ENCODE measurements around the gene UPK3B. TPM values are rescaled to one million over a fixed set of nuclear protein-coding genes. Genes with fewer than 3 reads are reported as not detected.

The UPK3B gene
- total and polyA plus RNA-seq, 10 of the 15 experiments (the other 5 are each of a cell fraction or from before 2014, with no cell fraction given): 0.16 to 0.72 (median 0.27) TPM; not detected in 5

DNA sequence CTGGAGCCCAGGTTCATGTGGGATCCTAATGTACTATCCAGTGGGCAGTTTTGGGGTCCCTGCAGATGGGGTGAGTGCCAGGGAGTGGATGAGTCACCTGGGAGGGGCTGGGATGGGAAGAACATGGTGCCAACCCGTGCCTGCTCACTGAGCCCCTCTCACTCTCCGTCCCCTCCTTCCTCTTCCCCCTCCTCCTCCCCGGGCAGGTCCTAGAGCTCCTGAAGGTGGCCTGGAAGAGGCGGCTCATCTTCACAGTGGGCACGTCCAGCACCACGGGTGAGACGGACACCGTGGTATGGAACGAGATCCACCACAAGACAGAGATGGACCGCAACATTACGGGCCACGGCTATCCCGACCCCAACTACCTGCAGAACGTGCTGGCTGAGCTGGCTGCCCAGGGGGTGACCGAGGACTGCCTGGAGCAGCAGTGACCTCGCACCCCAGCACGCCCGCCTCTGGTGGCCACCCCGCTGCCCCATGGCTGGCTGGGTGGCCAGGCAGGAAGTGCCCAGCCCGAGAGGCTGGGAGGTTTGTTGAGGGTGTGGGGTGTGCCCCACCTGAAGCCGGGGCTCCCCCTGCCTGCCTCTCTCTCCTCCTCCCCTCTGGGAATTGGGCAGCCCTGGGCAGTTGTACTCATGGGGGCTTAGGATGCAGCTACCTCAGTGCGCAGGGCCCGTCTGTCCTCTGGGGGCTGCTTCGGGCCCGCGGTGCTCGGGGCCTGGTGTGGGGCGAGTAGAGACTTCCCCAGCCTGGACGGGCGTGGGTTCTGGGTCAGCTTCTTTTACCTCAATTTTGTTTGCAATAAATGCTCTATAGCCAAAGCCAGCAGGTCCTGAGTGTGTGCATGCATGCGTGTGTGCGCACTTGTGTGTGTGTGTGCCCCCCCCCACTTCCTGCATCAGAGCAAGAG lies 4.9 kb upstream of the UPK3B start:
- RAD21 ChIA-PET (ENCODE audit: unreplicated experiment): no interaction called here
- Histone ChIP-seq H3K27me3 (replicated peaks in 1 of 2; ENCODE audit: control insufficient read depth in 2 of 2, insufficient read depth in 2 of 2, low read length in 1 of 2) (no peaks in the 10 kb centered on the region), H3K9ac (ENCODE audit: control insufficient read depth, insufficient read depth, low read length) (no peak overlapping the region), H2AFZ (ENCODE audit: control insufficient read depth, low read depth, low read length) (no peak overlapping the region), H3K36me3 (ENCODE audit: control insufficient read depth in 2 of 2, insufficient read depth in 2 of 2, low read length in 1 of 2) (peaks cover 0 to 7% of the 10 kb centered on the region in 2 experiments; a peak in 2 of 4 replicates), H3K79me2 (ENCODE audit: control insufficient read depth, insufficient read depth, low read length) (no peaks in the 10 kb centered on the region), H3K4me1 (ENCODE audit: control insufficient read depth, insufficient read depth, low read length) (no peaks in the 10 kb centered on the region), H4K20me1 (ENCODE audit: control insufficient read depth, insufficient read depth) (no peaks in the 10 kb centered on the region), H3K4me2 (ENCODE audit: control insufficient read depth, insufficient read depth) (no peak overlapping the region), H3K9me3 (replicated peaks; ENCODE audit: control insufficient read depth, insufficient read depth, low read length) (no peaks in the 10 kb centered on the region), H3K4me3 (no peak overlapping the region), H3K27ac (ENCODE audit: control insufficient read depth, insufficient read depth) (no peak overlapping the region)
- intact Hi-C loops (cut with micrococcal nuclease; ENCODE audit: unreplicated experiment): no loop called here
- in situ Hi-C loops (cut with MboI): loop anchor here (25.0 kb wide), 1 partner anchor 507 kb away; no protein-coding TSS in a partner anchor
- DNase-seq (ENCODE audit: low read depth, low spot score) (no peak), FAIRE-seq (no peak), ATAC-seq (no peak)
- SMC1A ChIA-PET (ENCODE audit: uncharacterized antibody, unreplicated experiment): no interaction called here
- POLR2A ChIA-PET: no interaction called here
- CTCF ChIA-PET: no interaction called here
- 88% methylated on average over 29 of the region's 32 CpGs for WGBS (ENCODE audit: insufficient coverage, insufficient replicate concordance, low lambda C conversion rate, missing lambda C conversion rate)
- BruUV-seq (replicated peaks): no TSS peak
- TF ChIP-seq, protein P1, sequence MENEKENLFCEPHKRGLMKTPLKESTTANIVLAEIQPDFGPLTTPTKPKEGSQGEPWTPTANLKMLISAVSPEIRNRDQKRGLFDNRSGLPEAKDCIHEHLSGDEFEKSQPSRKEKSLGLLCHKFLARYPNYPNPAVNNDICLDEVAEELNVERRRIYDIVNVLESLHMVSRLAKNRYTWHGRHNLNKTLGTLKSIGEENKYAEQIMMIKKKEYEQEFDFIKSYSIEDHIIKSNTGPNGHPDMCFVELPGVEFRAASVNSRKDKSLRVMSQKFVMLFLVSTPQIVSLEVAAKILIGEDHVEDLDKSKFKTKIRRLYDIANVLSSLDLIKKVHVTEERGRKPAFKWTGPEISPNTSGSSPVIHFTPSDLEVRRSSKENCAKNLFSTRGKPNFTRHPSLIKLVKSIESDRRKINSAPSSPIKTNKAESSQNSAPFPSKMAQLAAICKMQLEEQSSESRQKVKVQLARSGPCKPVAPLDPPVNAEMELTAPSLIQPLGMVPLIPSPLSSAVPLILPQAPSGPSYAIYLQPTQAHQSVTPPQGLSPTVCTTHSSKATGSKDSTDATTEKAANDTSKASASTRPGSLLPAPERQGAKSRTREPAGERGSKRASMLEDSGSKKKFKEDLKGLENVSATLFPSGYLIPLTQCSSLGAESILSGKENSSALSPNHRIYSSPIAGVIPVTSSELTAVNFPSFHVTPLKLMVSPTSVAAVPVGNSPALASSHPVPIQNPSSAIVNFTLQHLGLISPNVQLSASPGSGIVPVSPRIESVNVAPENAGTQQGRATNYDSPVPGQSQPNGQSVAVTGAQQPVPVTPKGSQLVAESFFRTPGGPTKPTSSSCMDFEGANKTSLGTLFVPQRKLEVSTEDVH (IDR thresholded peaks at IDR 0.05; ENCODE audit: low read depth, partially characterized antibody): no peak
- TF ChIP-seq JUNB (IDR thresholded peaks at IDR 0.05) (no peak), TBL1XR1 (IDR thresholded peaks at IDR 0.05; ENCODE audit: low read depth, low read length) (no peak), SMAD5 (IDR thresholded peaks at IDR 0.05; ENCODE audit: low read depth) (no peak), NRF1 (conservative IDR thresholded peaks at IDR 0.05; ENCODE audit: low read depth, low read length) (no peak), RAD51 (IDR thresholded peaks at IDR 0.05) (no peak), ZNF24 (IDR thresholded peaks at IDR 0.05) (no peak), NFYB (IDR thresholded peaks at IDR 0.05; ENCODE audit: insufficient read depth, low read depth, low read length) (no peak), FOXK2 (IDR thresholded peaks at IDR 0.05) (no peak), KAT2A (conservative IDR thresholded peaks at IDR 0.05; ENCODE audit: control insufficient read depth, low read depth, low read length) (no peak), RBBP5 (conservative IDR thresholded peaks at IDR 0.05) (no peak), MXI1 (IDR thresholded peaks at IDR 0.05; ENCODE audit: low read depth, low read length) (no peak)
- TF ChIP-seq, protein P2, sequence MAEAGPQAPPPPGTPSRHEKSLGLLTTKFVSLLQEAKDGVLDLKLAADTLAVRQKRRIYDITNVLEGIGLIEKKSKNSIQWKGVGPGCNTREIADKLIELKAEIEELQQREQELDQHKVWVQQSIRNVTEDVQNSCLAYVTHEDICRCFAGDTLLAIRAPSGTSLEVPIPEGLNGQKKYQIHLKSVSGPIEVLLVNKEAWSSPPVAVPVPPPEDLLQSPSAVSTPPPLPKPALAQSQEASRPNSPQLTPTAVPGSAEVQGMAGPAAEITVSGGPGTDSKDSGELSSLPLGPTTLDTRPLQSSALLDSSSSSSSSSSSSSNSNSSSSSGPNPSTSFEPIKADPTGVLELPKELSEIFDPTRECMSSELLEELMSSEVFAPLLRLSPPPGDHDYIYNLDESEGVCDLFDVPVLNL (IDR thresholded peaks at IDR 0.05; ENCODE audit: low read depth, low read length): no peak
- TF ChIP-seq, protein P3, sequence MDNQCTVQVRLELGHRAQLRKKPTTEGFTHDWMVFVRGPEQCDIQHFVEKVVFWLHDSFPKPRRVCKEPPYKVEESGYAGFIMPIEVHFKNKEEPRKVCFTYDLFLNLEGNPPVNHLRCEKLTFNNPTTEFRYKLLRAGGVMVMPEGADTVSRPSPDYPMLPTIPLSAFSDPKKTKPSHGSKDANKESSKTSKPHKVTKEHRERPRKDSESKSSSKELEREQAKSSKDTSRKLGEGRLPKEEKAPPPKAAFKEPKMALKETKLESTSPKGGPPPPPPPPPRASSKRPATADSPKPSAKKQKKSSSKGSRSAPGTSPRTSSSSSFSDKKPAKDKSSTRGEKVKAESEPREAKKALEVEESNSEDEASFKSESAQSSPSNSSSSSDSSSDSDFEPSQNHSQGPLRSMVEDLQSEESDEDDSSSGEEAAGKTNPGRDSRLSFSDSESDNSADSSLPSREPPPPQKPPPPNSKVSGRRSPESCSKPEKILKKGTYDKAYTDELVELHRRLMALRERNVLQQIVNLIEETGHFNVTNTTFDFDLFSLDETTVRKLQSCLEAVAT (IDR thresholded peaks at IDR 0.05): no peak
- TF ChIP-seq, protein P4, sequence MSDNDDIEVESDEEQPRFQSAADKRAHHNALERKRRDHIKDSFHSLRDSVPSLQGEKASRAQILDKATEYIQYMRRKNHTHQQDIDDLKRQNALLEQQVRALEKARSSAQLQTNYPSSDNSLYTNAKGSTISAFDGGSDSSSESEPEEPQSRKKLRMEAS (IDR thresholded peaks at IDR 0.05; ENCODE audit: low read depth, low read length): no peak
- TF ChIP-seq, protein P5, sequence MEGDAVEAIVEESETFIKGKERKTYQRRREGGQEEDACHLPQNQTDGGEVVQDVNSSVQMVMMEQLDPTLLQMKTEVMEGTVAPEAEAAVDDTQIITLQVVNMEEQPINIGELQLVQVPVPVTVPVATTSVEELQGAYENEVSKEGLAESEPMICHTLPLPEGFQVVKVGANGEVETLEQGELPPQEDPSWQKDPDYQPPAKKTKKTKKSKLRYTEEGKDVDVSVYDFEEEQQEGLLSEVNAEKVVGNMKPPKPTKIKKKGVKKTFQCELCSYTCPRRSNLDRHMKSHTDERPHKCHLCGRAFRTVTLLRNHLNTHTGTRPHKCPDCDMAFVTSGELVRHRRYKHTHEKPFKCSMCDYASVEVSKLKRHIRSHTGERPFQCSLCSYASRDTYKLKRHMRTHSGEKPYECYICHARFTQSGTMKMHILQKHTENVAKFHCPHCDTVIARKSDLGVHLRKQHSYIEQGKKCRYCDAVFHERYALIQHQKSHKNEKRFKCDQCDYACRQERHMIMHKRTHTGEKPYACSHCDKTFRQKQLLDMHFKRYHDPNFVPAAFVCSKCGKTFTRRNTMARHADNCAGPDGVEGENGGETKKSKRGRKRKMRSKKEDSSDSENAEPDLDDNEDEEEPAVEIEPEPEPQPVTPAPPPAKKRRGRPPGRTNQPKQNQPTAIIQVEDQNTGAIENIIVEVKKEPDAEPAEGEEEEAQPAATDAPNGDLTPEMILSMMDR (IDR thresholded peaks at IDR 0.05 in 2 of 3, conservative IDR thresholded peaks at IDR 0.05 in 1 of 3; ENCODE audit: control insufficient read depth in 2 of 3, extremely low read depth in 1 of 3, insufficient read depth in 1 of 3, low read depth in 3 of 3, low read length in 3 of 3): no peak

Measured in GM12878 (cell line).